GM23248 (cell line): ENCODE results near the gene TIMP3. TPM values are rescaled to one million over a fixed set of nuclear protein-coding genes. Genes with fewer than 3 reads are reported as not detected.

Experiments
- DNase-seq: peaks from one replicate; pipeline ENCODE4 v3.0.0-alpha.2; 2015
- H2AFZ ChIP-seq: fragments of 200-600 bp; sonication (generic); 2 replicates; pipeline ENCODE4 v1.6.1; 2016; ENCODE audit warnings: antibody characterized with exemption
- H3F3A ChIP-seq: fragments of 200-600 bp; sonication (generic); 2 replicates; pipeline ENCODE4 v1.6.1; 2016; ENCODE audit warnings: mild to moderate bottlenecking, antibody characterized with exemption, mixed run types; ENCODE audit not compliant: insufficient read depth
- H3K27ac ChIP-seq: fragments of 200-600 bp; sonication (generic); 2 replicates; pipeline ENCODE4 v1.5.1; 2016; ENCODE audit warnings: mild to moderate bottlenecking
- H3K27me3 ChIP-seq: fragments of 200-600 bp; sonication (generic); replicated peaks from 2 replicates; pipeline ENCODE4 v1.6.1; 2016; ENCODE audit warnings: mild to moderate bottlenecking; ENCODE audit not compliant: insufficient read depth
- H3K36me3 ChIP-seq: fragments of 200-600 bp; sonication (generic); 2 replicates; pipeline ENCODE4 v1.6.1; 2016; ENCODE audit warnings: low read depth, mild to moderate bottlenecking
- H3K4me1 ChIP-seq: fragments of 200-600 bp; sonication (generic); 2 replicates; pipeline ENCODE4 v1.6.1; 2016; ENCODE audit warnings: mild to moderate bottlenecking; ENCODE audit not compliant: insufficient read depth
- H3K4me2 ChIP-seq: fragments of 200-600 bp; sonication (generic); one replicate; pipeline ENCODE4 v1.6.1; 2016; ENCODE audit warnings: mild to moderate bottlenecking; ENCODE audit not compliant: unreplicated experiment
- H3K4me3 ChIP-seq: fragments of 200-600 bp; sonication (generic); 2 replicates; pipeline ENCODE4 v1.5.1; 2016; ENCODE audit warnings: mild to moderate bottlenecking
- H3K79me2 ChIP-seq: fragments of 200-600 bp; sonication (generic); 2 replicates; pipeline ENCODE4 v1.6.1; 2016; ENCODE audit warnings: mild to moderate bottlenecking; ENCODE audit not compliant: insufficient read depth
- H3K9ac ChIP-seq: fragments of 200-600 bp; sonication (generic); 2 replicates; pipeline ENCODE4 v1.6.1; 2016; ENCODE audit warnings: mild to moderate bottlenecking
- H3K9me2 ChIP-seq: fragments of 200-600 bp; sonication (generic); 2 replicates; pipeline ENCODE4 v1.6.1; 2016; ENCODE audit warnings: mixed run types, mild to moderate bottlenecking, moderate library complexity; ENCODE audit not compliant: insufficient read depth
- H3K9me3 ChIP-seq: fragments of 200-600 bp; sonication (generic); one replicate; pipeline ENCODE4 v1.6.1; 2017; ENCODE audit warnings: low read depth
- H4K20me1 ChIP-seq: fragments of 200-600 bp; sonication (generic); 2 replicates; pipeline ENCODE4 v1.6.0; 2016; ENCODE audit not compliant: insufficient read depth
- EZH2 ChIP-seq: fragments of 200-600 bp; sonication (generic); IDR thresholded peaks from 2 replicates; pipeline ENCODE4 v1.6.1; 2018; ENCODE audit warnings: antibody characterized with exemption, mild to moderate bottlenecking; ENCODE audit not compliant: insufficient read depth, poor library complexity, severe bottlenecking
- EZH2phosphoT487 ChIP-seq: fragments of 200-600 bp; sonication (generic); IDR thresholded peaks from 2 replicates; pipeline ENCODE4 v1.6.1; 2018; ENCODE audit warnings: antibody characterized with exemption, moderate library complexity, mild to moderate bottlenecking, low read depth; ENCODE audit not compliant: insufficient read depth
- WGBS, 2 experiments: methylation state at CpG; one replicate each; pipeline ENCODE4 v1.1.6; 2015 to 2017; ENCODE audit warnings: low lambda C conversion rate in 2 of 2, low coverage in 1 of 2; ENCODE audit errors: missing lambda C conversion rate in 2 of 2; 5-methylcytosine and 5-hydroxymethylcytosine counted together
- in situ Hi-C: fragments of 300-500 bp; cut with MboI; formaldehyde crosslinking; loops from 2 replicates; pipeline ENCODE4 v1.15.0; 2020
- polyA plus RNA-seq: library from polyadenylated mRNA; unstranded; fragments of >200 nt; fragmentation: Nextera tagmentation; extraction: Ambion mirVana; gene quantifications from 2 replicates; pipeline ENCODE4 v1.2.1, GENCODE V29; 2016
- total RNA-seq: library from RNA; depleted of rRNA; stranded (reverse); fragments of >200 nt; shearing (Covaris generic); gene quantifications from 2 replicates; pipeline ENCODE4 v1.2.3, GENCODE V29; 2014

Gene TIMP3
- total and polyA plus RNA-seq, 2 experiments from 2014 or later: 1,254 to 1,465 TPM

DNA sequence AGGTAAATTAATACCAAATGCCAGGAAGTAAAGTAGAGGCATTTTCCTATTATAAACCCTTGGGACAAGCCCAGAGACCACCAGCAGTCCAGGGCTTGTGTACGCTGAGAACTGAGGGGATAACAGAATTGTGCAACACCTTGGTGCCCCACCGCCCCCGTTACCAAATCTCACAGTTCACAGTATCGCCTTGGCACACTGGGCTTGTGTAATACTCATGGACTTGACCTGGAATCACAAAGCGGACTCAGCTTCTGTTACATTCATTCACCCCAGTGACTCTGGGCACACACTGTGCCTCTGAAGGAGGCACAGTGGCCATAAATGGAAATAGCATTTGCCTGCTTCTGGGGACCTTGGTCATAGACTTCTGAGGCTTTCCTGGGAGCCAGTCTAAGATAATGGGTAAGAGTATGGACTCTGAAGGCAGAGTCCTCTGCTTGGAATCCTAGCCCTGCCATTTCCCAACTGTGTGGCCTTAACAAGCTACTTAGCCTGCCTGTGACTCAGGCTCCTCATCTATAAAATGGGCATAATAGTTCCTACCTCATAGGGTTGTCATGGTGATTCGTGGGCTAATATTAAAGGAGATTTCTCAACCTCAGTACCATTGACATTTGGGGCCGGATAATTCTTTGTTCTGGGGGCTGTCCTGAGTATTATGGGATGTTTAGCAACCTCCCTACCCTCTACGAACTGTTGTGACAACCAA, 53.7 kb downstream of the TIMP3 start:
- peaks cover 18% of the 10 kb centered on the region; the same call in 1 of the 2 replicates for H4K20me1 ChIP-seq
- peaks cover 92% of the 10 kb centered on the region for H3K36me3 ChIP-seq
- peaks cover 79% of the 10 kb centered on the region for H3K79me2 ChIP-seq
- H3K4me2 ChIP-seq: no peak overlapping the region
- no peaks in the 10 kb centered on the region for H3K27me3 ChIP-seq
- no peak overlapping the region for H3K4me3 ChIP-seq
- in situ Hi-C loops: no loop called here
- no peaks in the 10 kb centered on the region for H3K9me2 ChIP-seq
- H3F3A ChIP-seq: peaks cover 100% of the 10 kb centered on the region
- peaks cover 6% of the 10 kb centered on the region for H3K4me1 ChIP-seq
- no peak overlapping the region for H2AFZ ChIP-seq
- TF ChIP-seq EZH2phosphoT487 (no peak), EZH2 (no peak)
- H3K9ac ChIP-seq: peak overlapping the region; percentile 16; the same call in 1 of the 2 replicates
- H3K9me3 ChIP-seq: no peaks in the 10 kb centered on the region
- WGBS, 2 experiments: 89 to 92% methylated on average over 8 of the region's 8 CpGs
- peak; percentile 45 for DNase-seq
- peak overlapping the region; percentile 60 for H3K27ac ChIP-seq

DNA sequence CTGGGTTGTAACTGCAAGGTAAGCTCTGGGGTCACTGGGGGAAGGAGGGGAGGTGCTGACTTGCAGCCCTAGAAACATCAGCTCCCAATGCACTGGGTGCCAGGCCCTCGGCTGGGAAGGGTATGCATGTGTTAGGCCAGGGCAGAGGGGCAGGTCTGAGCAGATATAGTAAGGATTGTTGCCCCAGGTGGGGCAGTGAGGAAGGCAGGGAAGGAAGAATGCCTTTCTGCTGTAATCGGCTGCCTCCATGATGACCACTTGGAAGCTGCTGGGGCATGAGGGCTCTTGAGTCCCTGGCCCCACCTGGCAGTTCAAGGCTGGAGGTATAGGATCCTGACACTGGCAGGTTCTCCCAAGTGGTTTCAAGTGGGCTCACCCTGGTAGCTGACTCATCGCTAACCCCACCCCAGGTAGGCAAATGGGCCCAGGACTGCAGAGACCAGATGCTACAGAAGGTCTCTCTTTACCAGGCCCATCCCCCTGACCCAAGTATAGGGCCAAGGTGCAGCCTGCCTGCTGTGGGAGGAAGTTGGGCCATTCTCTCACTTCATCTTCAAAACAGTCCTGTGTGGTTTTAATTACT, 56.7 kb downstream of the TIMP3 start:
- Histone ChIP-seq H2AFZ (no peak overlapping the region), H3K4me3 (no peak overlapping the region), H3F3A (peaks cover 99% of the 10 kb centered on the region), H3K9me2 (no peaks in the 10 kb centered on the region), H3K79me2 (peaks cover 49% of the 10 kb centered on the region), H3K27ac (peak overlapping the region; percentile 36), H3K9ac (no peak overlapping the region), H3K36me3 (peaks cover 88% of the 10 kb centered on the region), H4K20me1 (peaks cover 6% of the 10 kb centered on the region; the same call in 1 of the 2 replicates), H3K4me2 (no peak overlapping the region), H3K4me1 (no peaks in the 10 kb centered on the region; the same call in 1 of the 2 replicates), H3K27me3 (no peaks in the 10 kb centered on the region), H3K9me3 (no peaks in the 10 kb centered on the region)
- TF ChIP-seq EZH2phosphoT487: no peak
- TF ChIP-seq EZH2: no peak
- WGBS, 2 experiments: 97 to 100% methylated on average over 2 to 3 of the region's 3 CpGs
- DNase-seq: peak; percentile 13
- in situ Hi-C loops: no loop called here

DNA sequence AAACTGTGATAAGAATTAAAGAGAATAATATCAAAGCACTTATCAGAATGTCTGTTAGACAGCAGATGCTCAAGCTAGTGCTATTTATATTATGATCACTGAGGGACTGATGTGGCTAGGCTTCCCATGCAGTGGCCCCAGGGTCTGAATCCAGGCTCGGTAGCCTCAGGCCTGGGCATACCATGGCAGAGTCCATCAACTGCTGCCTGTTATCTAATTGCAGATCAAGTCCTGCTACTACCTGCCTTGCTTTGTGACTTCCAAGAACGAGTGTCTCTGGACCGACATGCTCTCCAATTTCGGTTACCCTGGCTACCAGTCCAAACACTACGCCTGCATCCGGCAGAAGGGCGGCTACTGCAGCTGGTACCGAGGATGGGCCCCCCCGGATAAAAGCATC, 57.5 kb downstream of the TIMP3 start:
- no peak overlapping the region for H3K4me2 ChIP-seq
- no peaks in the 10 kb centered on the region; the same call in 1 of the 2 replicates for H3K4me1 ChIP-seq
- H3K79me2 ChIP-seq: peaks cover 42% of the 10 kb centered on the region
- no peaks in the 10 kb centered on the region for H3K27me3 ChIP-seq
- H4K20me1 ChIP-seq: peaks cover 1% of the 10 kb centered on the region; the same call in 1 of the 2 replicates
- DNase-seq: peak; percentile 7
- H3K27ac ChIP-seq: peak overlapping the region; percentile 34
- TF ChIP-seq EZH2phosphoT487: no peak
- no peak for TF ChIP-seq EZH2
- H3K9me2 ChIP-seq: no peaks in the 10 kb centered on the region
- H3K36me3 ChIP-seq: peaks cover 81% of the 10 kb centered on the region
- H3K4me3 ChIP-seq: no peak overlapping the region
- 66 to 72% methylated on average over 9 of the region's 9 CpGs for WGBS, 2 experiments
- peaks cover 99% of the 10 kb centered on the region for H3F3A ChIP-seq
- no peaks in the 10 kb centered on the region for H3K9me3 ChIP-seq
- in situ Hi-C loops: no loop called here
- no peak overlapping the region for H2AFZ ChIP-seq
- H3K9ac ChIP-seq: no peak overlapping the region

DNA sequence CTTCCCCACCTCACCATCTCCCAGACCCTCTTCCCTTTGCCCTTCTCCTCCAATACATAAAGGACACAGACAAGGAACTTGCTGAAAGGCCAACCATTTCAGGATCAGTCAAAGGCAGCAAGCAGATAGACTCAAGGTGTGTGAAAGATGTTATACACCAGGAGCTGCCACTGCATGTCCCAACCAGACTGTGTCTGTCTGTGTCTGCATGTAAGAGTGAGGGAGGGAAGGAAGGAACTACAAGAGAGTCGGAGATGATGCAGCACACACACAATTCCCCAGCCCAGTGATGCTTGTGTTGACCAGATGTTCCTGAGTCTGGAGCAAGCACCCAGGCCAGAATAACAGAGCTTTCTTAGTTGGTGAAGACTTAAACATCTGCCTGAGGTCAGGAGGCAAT, 58.2 kb downstream of the TIMP3 start:
- Histone ChIP-seq H3K9me2 (no peaks in the 10 kb centered on the region), H2AFZ (no peak overlapping the region), H3K4me1 (no peaks in the 10 kb centered on the region), H3K79me2 (peaks cover 34% of the 10 kb centered on the region), H3K27me3 (no peaks in the 10 kb centered on the region), H3K36me3 (peaks cover 75% of the 10 kb centered on the region), H3K9me3 (no peaks in the 10 kb centered on the region), H3K27ac (peak overlapping the region; percentile 34), H3F3A (peaks cover 99% of the 10 kb centered on the region), H3K4me3 (no peak overlapping the region), H4K20me1 (no peaks in the 10 kb centered on the region; the same call in 1 of the 2 replicates), H3K4me2 (no peak overlapping the region), H3K9ac (no peak overlapping the region)
- TF ChIP-seq EZH2phosphoT487: no peak
- TF ChIP-seq EZH2: no peak
- peak; percentile 15 for DNase-seq
- in situ Hi-C loops: no loop called here
- WGBS, 2 experiments: 54 to 62% methylated on average over 1 of the region's 1 CpG
